Loucy (cell line): ENCODE results near the gene TICRR.

Experiments used
- H2AFZ ChIP-seq: fragments of 200-600 bp; sonication (generic); 2 replicates; pipeline ENCODE4 v1.6.0; 2016; ENCODE audit warnings: antibody characterized with exemption, mild to moderate bottlenecking, low read length, moderate library complexity
- H3F3A ChIP-seq: fragments of 200-600 bp; 2 replicates; pipeline ENCODE4 v1.6.0; 2016; ENCODE audit warnings: antibody characterized with exemption, low read depth, mild to moderate bottlenecking
- H3K27me3 ChIP-seq: fragments of 200-600 bp; sonication (generic); 2 replicates; pipeline ENCODE4 v1.6.1; 2014; ENCODE audit warnings: low read length, mild to moderate bottlenecking; ENCODE audit not compliant: insufficient read depth, poor library complexity, severe bottlenecking
- H3K36me3 ChIP-seq: fragments of 200-600 bp; sonication (generic); 2 replicates; pipeline ENCODE4 v1.6.1; 2016; ENCODE audit warnings: low read length; ENCODE audit not compliant: insufficient read depth
- H3K4me1 ChIP-seq: fragments of 200-600 bp; sonication (generic); 2 replicates; pipeline ENCODE4 v1.5.1; 2014; ENCODE audit warnings: low read length, mild to moderate bottlenecking; ENCODE audit not compliant: insufficient read depth, poor library complexity, severe bottlenecking
- H3K4me2 ChIP-seq: fragments of 200-600 bp; sonication (generic); 2 replicates; pipeline ENCODE4 v1.6.0; 2014; ENCODE audit warnings: antibody characterized with exemption, low read length, low read depth, mild to moderate bottlenecking; ENCODE audit not compliant: poor library complexity, severe bottlenecking
- H3K4me3 ChIP-seq: fragments of 200-600 bp; sonication (generic); 2 replicates; pipeline ENCODE4 v1.5.1; 2014; ENCODE audit warnings: low read length, mild to moderate bottlenecking, mixed read lengths; ENCODE audit not compliant: poor library complexity, severe bottlenecking
- H3K79me2 ChIP-seq: fragments of 200-600 bp; sonication (generic); 2 replicates; pipeline ENCODE4 v1.6.1; 2014; ENCODE audit warnings: low read length; ENCODE audit not compliant: insufficient read depth
- H3K9ac ChIP-seq: fragments of 200-600 bp; sonication (generic); 2 replicates; pipeline ENCODE4 v1.6.0; 2014; ENCODE audit warnings: mild to moderate bottlenecking, low read depth, low read length, moderate library complexity; ENCODE audit not compliant: poor library complexity, severe bottlenecking
- H3K9me2 ChIP-seq: fragments of 200-600 bp; sonication (generic); replicated peaks from 2 replicates; pipeline ENCODE4 v1.6.1; 2016; ENCODE audit warnings: low read depth, low read length, mixed read lengths
- H3K9me3 ChIP-seq: fragments of 200-600 bp; sonication (generic); 2 replicates; pipeline ENCODE4 v1.6.1; 2014; ENCODE audit warnings: mild to moderate bottlenecking, antibody characterized with exemption, low read length, low read depth; ENCODE audit not compliant: insufficient read depth
- H4K20me1 ChIP-seq: fragments of 200-600 bp; sonication (generic); 2 replicates; pipeline ENCODE4 v1.6.0; 2014; ENCODE audit warnings: antibody characterized with exemption, low read length, mild to moderate bottlenecking; ENCODE audit not compliant: insufficient read depth, poor library complexity, severe bottlenecking
- CTCF ChIP-seq: fragments of 200-600 bp; sonication (generic); conservative IDR thresholded peaks from 2 replicates; pipeline ENCODE4 v1.5.1; 2014; ENCODE audit warnings: mild to moderate bottlenecking, antibody characterized with exemption, low read length
- EZH2phosphoT487 ChIP-seq: fragments of 200-600 bp; IDR thresholded peaks from 2 replicates; pipeline ENCODE4 v1.6.1; 2018; ENCODE audit warnings: antibody characterized with exemption, mild to moderate bottlenecking, moderate library complexity, borderline replicate concordance

TICRR gene

GRCh38 chr15:89667706-89667960 is 92.4 kb downstream of the TICRR start:
- TF ChIP-seq EZH2phosphoT487 (no peak), CTCF (no peak)
- Histone ChIP-seq H2AFZ (no peak overlapping the region), H3K9me2 (no peaks in the 10 kb centered on the region), H3K4me3 (no peak overlapping the region), H3F3A (no peaks in the 10 kb centered on the region), H3K4me1 (peaks cover 4% of the 10 kb centered on the region), H3K9ac (no peak overlapping the region), H3K36me3 (no peaks in the 10 kb centered on the region), H4K20me1 (no peaks in the 10 kb centered on the region), H3K4me2 (no peak overlapping the region), H3K27me3 (no peaks in the 10 kb centered on the region), H3K79me2 (no peaks in the 10 kb centered on the region), H3K9me3 (no peaks in the 10 kb centered on the region)

- no peaks in the 10 kb centered on the region for H4K20me1 ChIP-seq
- TF ChIP-seq EZH2phosphoT487 (no peak), CTCF (no peak)
- no peak overlapping the region for H3K9ac ChIP-seq
- no peaks in the 10 kb centered on the region for H3K27me3 ChIP-seq
- no peaks in the 10 kb centered on the region for H3F3A ChIP-seq
- H3K9me3 ChIP-seq: no peaks in the 10 kb centered on the region
- H3K36me3 ChIP-seq: no peaks in the 10 kb centered on the region
- peaks cover 4% of the 10 kb centered on the region for H3K4me1 ChIP-seq
- no peak overlapping the region for H3K4me3 ChIP-seq
- no peaks in the 10 kb centered on the region for H3K79me2 ChIP-seq
- no peaks in the 10 kb centered on the region for H3K9me2 ChIP-seq
- no peak overlapping the region for H3K4me2 ChIP-seq
- H2AFZ ChIP-seq: no peak overlapping the region
Measured at GRCh38 chr15:89668171-89668570, 92.9 kb downstream of the TICRR start.

GRCh38 chr15:89669309-89669865 is 94.1 kb downstream of the TICRR start:
- Histone ChIP-seq H3K4me2 (no peak overlapping the region), H4K20me1 (no peaks in the 10 kb centered on the region), H3K4me3 (no peak overlapping the region), H3K9me3 (no peaks in the 10 kb centered on the region), H3F3A (no peaks in the 10 kb centered on the region), H2AFZ (no peak overlapping the region), H3K9me2 (no peaks in the 10 kb centered on the region), H3K79me2 (no peaks in the 10 kb centered on the region), H3K4me1 (peaks cover 4% of the 10 kb centered on the region), H3K9ac (no peak overlapping the region), H3K36me3 (no peaks in the 10 kb centered on the region), H3K27me3 (no peaks in the 10 kb centered on the region)
- TF ChIP-seq CTCF: no peak
- TF ChIP-seq EZH2phosphoT487: no peak
